ENCODE data around the gene TM2D1. TPM values are rescaled to one million over a fixed set of nuclear protein-coding genes. Genes with fewer than 3 reads are reported as not detected.

TM2D1 gene
- total and polyA plus RNA-seq, 4 donors = 13.7 to 33.4 (median 25.7) TPM

DNA sequence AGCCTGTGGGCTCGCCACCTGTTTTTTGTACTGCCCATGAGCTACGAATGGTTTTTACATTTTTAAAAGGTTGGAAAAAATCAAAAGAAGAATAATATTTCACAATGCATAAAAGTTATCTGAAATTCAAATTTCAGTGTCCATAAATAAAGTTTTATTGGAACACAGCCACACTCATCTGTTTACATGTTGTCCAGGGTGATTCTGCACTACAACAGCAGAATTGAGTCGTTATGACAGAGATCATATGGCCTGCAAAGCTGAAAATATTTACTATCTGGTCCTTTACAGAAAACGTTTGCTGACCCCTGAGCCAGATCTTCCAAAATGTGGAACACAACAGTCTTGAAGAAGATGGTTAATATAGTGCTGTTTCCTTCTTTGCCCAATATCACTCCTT lies 89.4 kb downstream of the TM2D1 start (continued):
- TF ChIP-seq, protein P1, sequence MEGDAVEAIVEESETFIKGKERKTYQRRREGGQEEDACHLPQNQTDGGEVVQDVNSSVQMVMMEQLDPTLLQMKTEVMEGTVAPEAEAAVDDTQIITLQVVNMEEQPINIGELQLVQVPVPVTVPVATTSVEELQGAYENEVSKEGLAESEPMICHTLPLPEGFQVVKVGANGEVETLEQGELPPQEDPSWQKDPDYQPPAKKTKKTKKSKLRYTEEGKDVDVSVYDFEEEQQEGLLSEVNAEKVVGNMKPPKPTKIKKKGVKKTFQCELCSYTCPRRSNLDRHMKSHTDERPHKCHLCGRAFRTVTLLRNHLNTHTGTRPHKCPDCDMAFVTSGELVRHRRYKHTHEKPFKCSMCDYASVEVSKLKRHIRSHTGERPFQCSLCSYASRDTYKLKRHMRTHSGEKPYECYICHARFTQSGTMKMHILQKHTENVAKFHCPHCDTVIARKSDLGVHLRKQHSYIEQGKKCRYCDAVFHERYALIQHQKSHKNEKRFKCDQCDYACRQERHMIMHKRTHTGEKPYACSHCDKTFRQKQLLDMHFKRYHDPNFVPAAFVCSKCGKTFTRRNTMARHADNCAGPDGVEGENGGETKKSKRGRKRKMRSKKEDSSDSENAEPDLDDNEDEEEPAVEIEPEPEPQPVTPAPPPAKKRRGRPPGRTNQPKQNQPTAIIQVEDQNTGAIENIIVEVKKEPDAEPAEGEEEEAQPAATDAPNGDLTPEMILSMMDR (IDR thresholded peaks at IDR 0.05; ENCODE audit: low read depth, low read length, missing input control) = no peak
- TF ChIP-seq EGR1 (IDR thresholded peaks at IDR 0.05; ENCODE audit: low read depth in 2 of 2) (no peak), FOXA2 (IDR thresholded peaks at IDR 0.05) (no peak)

DNA sequence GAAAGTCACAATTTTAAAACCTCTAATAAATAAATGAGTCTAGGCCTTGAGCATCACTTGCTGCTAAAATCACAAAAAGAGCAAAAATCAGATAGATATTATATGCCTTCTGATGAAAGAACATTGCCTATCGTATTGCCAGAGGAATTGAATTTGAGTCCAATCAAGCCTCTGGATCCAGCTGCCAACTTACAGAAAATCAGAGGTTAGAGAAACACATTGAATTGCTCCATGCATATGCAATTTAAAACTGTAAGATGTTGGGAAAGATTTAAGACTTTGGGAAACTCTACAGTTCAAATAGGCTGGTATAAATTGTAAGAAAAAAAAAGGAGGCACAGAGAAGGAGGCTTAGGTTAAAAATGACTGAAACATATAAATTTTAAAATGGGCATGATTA lies 93.5 kb downstream of the TM2D1 start:
- DNase-seq (ENCODE audit: low spot score) = no peak
- 89% methylated on average over 1 of the region's 1 CpG for WGBS
- Histone ChIP-seq H3K27ac (ENCODE audit: low read depth in 1 of 2, low read length in 2 of 2) (no peak overlapping the region), H3K4me3 (ENCODE audit: low read depth in 1 of 3, low read length in 3 of 3) (no peak overlapping the region), H3K4me1 (ENCODE audit: control insufficient read depth in 4 of 4, insufficient read depth in 4 of 4, low read length in 3 of 4) (no peaks in the 10 kb centered on the region), H3K9me3 (ENCODE audit: control insufficient read depth in 4 of 4, low read length in 3 of 4) (no peaks in the 10 kb centered on the region), H3K27me3 (ENCODE audit: control insufficient read depth in 4 of 4, insufficient read depth in 4 of 4, low read length in 3 of 4) (no peaks in the 10 kb centered on the region), H3K36me3 (ENCODE audit: control insufficient read depth in 4 of 4, insufficient read depth in 3 of 4, low read depth in 1 of 4, low read length in 3 of 4) (no peaks in the 10 kb centered on the region), H3K9ac (ENCODE audit: low read depth in 1 of 2, low read length in 2 of 2) (no peak overlapping the region)
- TF ChIP-seq HNF4G (IDR thresholded peaks at IDR 0.05) (no peak), FOXA1 (IDR thresholded peaks at IDR 0.05) (no peak), FOXA2 (IDR thresholded peaks at IDR 0.05) (no peak)
- TF ChIP-seq, protein P2, sequence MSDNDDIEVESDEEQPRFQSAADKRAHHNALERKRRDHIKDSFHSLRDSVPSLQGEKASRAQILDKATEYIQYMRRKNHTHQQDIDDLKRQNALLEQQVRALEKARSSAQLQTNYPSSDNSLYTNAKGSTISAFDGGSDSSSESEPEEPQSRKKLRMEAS (IDR thresholded peaks at IDR 0.05) = no peak
- TF ChIP-seq, protein P1 (IDR thresholded peaks at IDR 0.05; ENCODE audit: low read depth, low read length, missing input control) = no peak
- TF ChIP-seq, protein P3, sequence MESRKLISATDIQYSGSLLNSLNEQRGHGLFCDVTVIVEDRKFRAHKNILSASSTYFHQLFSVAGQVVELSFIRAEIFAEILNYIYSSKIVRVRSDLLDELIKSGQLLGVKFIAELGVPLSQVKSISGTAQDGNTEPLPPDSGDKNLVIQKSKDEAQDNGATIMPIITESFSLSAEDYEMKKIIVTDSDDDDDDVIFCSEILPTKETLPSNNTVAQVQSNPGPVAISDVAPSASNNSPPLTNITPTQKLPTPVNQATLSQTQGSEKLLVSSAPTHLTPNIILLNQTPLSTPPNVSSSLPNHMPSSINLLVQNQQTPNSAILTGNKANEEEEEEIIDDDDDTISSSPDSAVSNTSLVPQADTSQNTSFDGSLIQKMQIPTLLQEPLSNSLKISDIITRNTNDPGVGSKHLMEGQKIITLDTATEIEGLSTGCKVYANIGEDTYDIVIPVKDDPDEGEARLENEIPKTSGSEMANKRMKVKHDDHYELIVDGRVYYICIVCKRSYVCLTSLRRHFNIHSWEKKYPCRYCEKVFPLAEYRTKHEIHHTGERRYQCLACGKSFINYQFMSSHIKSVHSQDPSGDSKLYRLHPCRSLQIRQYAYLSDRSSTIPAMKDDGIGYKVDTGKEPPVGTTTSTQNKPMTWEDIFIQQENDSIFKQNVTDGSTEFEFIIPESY (IDR thresholded peaks at IDR 0.05) = no peak

Other genes starting within 250 kb of the TM2D1 start
- gene PATJ, start 17.3 kb upstream of the TM2D1 start, total RNA-seq = 10 to 100 TPM; 10.1 to 29.8 TPM
- gene PATJ, start 17.3 kb upstream of the TM2D1 start, polyA plus RNA-seq = 1 to 10 TPM; 5.7 to 8.0 TPM

All from liver (tissue), 9 donors.